ENCODE data around the gene HPSE2.

Gene HPSE2

DNA sequence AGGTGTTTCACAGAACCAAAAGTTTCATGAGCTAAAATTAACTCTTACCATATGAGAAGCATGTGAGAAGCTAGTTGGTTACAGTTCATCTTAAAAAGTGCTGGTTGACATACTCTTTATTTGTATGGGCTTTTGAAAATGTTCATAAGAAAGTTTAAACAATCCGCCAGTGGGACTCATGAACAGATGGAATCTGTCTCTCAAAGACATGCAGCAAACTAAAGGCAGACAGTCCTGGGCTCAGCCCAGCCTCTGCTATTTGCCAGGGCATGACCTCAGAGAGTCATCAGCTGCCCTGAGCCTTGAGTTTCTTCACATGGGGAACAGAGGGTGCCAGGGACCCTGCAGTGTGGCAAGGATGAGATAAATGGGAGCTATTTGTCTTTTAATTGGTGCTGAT is 823.9 kb downstream of the HPSE2 start:
- TF ChIP-seq, protein P1, sequence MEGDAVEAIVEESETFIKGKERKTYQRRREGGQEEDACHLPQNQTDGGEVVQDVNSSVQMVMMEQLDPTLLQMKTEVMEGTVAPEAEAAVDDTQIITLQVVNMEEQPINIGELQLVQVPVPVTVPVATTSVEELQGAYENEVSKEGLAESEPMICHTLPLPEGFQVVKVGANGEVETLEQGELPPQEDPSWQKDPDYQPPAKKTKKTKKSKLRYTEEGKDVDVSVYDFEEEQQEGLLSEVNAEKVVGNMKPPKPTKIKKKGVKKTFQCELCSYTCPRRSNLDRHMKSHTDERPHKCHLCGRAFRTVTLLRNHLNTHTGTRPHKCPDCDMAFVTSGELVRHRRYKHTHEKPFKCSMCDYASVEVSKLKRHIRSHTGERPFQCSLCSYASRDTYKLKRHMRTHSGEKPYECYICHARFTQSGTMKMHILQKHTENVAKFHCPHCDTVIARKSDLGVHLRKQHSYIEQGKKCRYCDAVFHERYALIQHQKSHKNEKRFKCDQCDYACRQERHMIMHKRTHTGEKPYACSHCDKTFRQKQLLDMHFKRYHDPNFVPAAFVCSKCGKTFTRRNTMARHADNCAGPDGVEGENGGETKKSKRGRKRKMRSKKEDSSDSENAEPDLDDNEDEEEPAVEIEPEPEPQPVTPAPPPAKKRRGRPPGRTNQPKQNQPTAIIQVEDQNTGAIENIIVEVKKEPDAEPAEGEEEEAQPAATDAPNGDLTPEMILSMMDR (IDR thresholded peaks at IDR 0.05; ENCODE audit: low read depth, low read length, missing control alignments), result no peak
- DNase-seq (ENCODE audit: extremely low read depth, low read depth), result no peak
- no peak overlapping the region for H3K4me3 ChIP-seq (replicated peaks; ENCODE audit: low read depth, low read length)

DNA sequence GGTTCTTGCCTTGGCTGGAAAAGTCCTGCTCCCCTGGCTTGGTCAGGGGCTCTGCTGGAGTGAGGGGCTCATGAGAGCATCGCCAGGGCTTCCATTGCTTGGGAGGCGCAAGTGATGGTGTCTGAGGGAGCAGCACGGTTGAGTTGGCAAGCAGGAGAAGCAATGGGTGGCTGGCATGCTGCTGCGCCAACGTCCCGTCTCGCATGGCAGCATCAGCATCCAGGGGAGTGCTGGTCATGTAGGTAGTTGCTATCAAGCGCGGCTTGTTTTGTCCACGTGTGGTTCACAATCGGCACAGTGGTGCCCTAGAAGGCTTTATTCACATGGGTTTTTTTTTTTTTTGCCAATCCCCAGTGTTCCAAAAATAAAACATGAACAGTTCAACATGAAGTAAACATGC is 824.5 kb downstream of the HPSE2 start:
- no peak for DNase-seq (ENCODE audit: extremely low read depth, low read depth)
- H3K4me3 ChIP-seq (replicated peaks; ENCODE audit: low read depth, low read length), result no peak overlapping the region
- TF ChIP-seq, protein P1 (IDR thresholded peaks at IDR 0.05; ENCODE audit: low read depth, low read length, missing control alignments), result no peak

DNA sequence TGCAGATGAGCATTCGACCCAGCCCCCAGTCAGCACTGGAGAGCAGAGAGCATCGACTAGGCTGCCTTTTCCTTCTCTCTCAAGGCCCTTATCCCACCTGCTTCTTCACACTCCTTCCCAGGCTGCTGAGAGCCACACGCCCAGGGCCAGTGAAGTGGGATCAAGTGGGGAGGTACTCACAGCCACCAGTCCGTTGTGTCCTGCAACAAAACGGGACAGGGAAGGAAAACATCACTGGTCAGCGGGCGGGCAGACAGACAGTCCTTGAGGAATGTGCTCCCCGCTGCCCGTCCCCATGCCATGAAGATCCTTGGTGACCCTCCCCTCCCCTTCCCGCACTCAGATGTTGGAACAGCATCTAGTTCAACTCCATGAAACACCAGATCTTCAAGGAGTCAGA is 824.9 kb downstream of the HPSE2 start:
- no peak for DNase-seq (ENCODE audit: extremely low read depth, low read depth)
- TF ChIP-seq, protein P1 (IDR thresholded peaks at IDR 0.05; ENCODE audit: low read depth, low read length, missing control alignments), result no peak
- H3K4me3 ChIP-seq (replicated peaks; ENCODE audit: low read depth, low read length), result no peak overlapping the region

DNA sequence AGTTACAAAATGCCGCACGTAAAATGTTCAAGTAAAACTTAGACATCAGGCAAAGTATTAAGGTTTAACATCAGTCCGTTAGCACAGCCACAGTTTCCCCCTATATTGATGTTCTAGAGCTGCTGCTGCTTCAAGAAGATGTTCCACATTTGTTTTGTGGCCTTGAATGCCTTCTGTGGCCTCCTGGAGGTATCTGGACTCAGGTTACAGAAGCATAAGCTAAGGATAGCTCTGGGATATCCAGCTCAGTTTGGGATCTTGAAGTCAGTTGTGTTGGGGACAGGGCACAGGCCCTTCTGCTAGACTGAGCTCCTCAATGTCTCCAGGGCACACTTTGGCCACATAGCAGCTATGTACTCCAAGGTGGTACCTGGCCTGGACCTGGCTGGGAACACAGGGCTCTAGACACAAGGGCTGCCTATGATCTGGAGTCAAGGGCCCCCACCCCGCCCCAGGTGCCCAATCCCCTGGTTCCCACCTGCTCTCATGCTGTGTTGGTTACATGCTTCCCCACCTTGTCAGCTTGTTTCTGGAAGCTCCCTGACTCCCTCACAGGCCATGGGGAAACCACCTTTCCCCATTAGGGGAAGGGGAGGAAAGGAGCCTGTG is 825.4 kb downstream of the HPSE2 start:
- TF ChIP-seq, protein P1 (IDR thresholded peaks at IDR 0.05; ENCODE audit: low read depth, low read length, missing control alignments), result no peak
- no peak for DNase-seq (ENCODE audit: extremely low read depth, low read depth)
- no peak overlapping the region for H3K4me3 ChIP-seq (replicated peaks; ENCODE audit: low read depth, low read length)

DNA sequence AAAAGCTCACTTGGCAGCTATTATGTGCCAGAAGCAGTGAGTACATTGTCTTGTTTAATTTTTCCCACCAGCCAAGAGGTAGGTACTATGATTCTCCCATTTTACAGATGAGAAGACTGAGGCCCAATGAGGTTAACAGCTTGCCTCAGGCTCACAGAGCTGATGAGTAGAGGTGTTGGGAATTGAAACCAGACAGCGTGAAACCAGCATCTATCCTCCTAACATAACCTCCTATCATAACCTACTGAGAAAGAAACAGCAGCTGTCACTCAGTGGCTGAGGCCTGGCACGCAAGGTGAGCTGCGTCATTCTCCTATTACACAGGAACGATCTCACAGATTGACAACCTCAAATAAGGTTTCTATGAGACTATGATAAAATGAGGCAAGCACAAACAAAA is 826.9 kb downstream of the HPSE2 start:
- no peak for DNase-seq (ENCODE audit: extremely low read depth, low read depth)
- TF ChIP-seq, protein P1 (IDR thresholded peaks at IDR 0.05; ENCODE audit: low read depth, low read length, missing control alignments), result no peak
- H3K4me3 ChIP-seq (replicated peaks; ENCODE audit: low read depth, low read length), result no peak overlapping the region

DNA sequence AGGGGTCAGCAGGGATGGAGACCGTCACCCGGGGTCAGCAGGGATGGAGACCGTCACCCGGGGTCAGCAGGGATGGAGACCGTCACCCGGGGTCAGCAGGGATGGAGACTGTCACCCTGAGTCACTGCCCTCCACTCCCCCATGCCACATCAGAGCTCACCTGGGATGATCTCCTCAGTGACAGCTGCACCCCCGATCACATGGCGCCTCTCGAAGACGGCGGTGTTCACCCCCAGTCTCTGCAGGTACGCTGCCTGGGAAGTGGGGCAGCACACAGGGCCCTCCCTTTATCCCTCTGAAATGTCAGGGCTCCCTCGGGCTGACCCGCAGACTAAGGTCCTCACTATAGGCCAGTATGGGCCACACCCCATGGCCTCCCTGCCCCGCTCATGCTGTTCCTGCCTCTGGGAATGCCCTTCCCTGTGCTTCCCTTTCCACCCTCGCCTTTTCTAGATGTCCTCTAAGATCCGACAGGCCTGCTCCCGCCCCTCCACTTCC is 827.9 kb downstream of the HPSE2 start:
- no peak for DNase-seq (ENCODE audit: extremely low read depth, low read depth)
- no peak overlapping the region for H3K4me3 ChIP-seq (replicated peaks; ENCODE audit: low read depth, low read length)
- TF ChIP-seq, protein P1 (IDR thresholded peaks at IDR 0.05; ENCODE audit: low read depth, low read length, missing control alignments), result no peak

Data from HFF-Myc (cell line).